ENCODE results near the gene PPP1R16B. TPM values are rescaled to one million over a fixed set of nuclear protein-coding genes. Genes with fewer than 3 reads are reported as not detected.
"Not testable (repeated sequence)": the region's sequence is repeated elsewhere in the genome, so short reads cannot be mapped to it uniquely, and the experiment has no call there.

PPP1R16B gene
- total RNA-seq, 2 experiments from 2014 or later: 78.8 to 84.0 TPM

DNA sequence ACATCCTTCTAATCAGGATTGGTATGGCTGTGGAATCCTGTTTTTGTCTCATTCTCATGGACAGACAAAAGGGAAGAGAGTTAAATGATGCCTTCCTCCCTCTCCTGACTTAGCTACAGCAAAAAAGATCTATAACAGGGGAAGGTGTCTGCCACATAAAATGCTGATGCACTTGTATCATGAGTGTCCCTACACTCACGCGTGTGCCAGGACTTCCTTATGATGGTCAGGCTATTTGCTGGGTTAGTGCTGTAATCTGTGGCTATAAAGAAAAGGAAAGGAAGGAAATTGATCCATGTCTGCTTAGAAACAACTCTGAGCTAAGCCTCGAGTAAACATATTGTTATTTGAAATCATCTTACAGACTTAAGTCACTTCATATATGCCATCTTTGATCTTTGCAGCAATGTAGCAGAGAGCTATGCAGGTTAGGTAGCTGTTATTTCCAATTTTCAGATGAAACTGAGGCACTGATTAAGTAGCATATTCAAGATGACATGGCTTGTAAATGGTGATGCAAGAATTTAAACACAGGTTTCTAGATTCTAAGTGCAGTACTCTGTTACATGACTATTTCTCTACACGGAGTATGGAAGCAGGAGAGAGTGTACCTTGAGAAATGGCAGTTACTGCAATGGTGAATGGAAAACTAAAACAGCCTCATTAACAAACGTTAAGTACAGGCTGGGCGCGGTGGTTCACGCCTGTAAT lies 148.3 kb downstream of the PPP1R16B start:
- H3K9me3 Mint-ChIP-seq (ENCODE audit: low read depth): no peaks in the 10 kb centered on the region
- ChIA-PET CTCF (interaction anchor here (0.6 to 0.7 kb wide), 2 partner anchors 94 to 109 kb away, joined by 3 to 5 read pairs; no protein-coding TSS in a partner anchor), POLR2A (interaction anchor here (0.7 kb wide), 1 partner anchor 9 kb away, joined by 3 read pairs; the partner anchor contains the start of gene DHX35)
- no peaks in the 10 kb centered on the region for H3K27me3 Mint-ChIP-seq
- intact Hi-C loops (cut with DNase I, micrococcal nuclease): no loop called here
- no peak overlapping the region for H3K27ac Mint-ChIP-seq
- H3K4me1 Mint-ChIP-seq: no peaks in the 10 kb centered on the region
- ATAC-seq: no peak
- no peak for DNase-seq
- peaks cover 24% of the 10 kb centered on the region for H3K36me3 Mint-ChIP-seq (ENCODE audit: low read depth)
- H3K4me3 Mint-ChIP-seq: no peak overlapping the region

DNA sequence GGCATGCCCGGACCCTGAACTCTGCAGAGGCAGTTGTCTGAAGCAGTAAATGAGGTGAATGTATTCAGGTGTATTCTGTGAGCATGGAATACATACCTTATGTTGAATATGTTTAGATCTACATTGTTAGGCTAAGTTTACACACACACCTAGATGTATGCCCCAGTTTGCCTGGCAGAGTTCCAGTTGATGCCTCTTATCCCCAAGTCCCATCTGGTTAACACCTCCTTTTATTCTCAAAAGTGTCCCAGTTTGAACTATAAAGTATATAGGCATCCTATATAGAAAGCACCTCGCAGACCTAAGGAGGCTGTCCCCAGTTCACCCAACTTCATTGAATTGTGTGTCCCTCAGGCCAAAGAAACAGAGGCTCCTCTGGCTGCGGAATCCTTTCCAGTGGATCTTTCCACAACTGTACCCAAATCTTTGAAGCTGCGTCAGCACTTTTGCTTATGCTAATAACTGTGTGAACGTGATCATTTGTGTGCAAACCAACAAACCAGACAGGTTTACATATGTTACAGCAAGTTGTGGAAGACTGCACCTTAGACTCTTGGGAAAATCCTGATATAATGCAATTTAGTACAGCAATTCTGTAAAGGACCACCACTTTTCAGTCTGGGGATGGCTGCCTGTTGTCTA lies 151.9 kb downstream of the PPP1R16B start:
- no peak for ATAC-seq
- Mint-ChIP-seq H3K4me3 (no peak overlapping the region), H3K36me3 (ENCODE audit: low read depth) (peaks cover 6% of the 10 kb centered on the region), H3K27me3 (no peaks in the 10 kb centered on the region), H3K27ac (no peak overlapping the region), H3K9me3 (ENCODE audit: low read depth) (no peaks in the 10 kb centered on the region), H3K4me1 (peaks cover 9% of the 10 kb centered on the region)
- intact Hi-C loops (cut with DNase I, micrococcal nuclease): no loop called here
- ChIA-PET POLR2A (no interaction called here), CTCF (interaction anchor here (0.6 to 1.8 kb wide), 3 partner anchors 9 to 92 kb away, joined by 3 to 6 read pairs (median 3); no protein-coding TSS in a partner anchor)
- no peak for DNase-seq

DNA sequence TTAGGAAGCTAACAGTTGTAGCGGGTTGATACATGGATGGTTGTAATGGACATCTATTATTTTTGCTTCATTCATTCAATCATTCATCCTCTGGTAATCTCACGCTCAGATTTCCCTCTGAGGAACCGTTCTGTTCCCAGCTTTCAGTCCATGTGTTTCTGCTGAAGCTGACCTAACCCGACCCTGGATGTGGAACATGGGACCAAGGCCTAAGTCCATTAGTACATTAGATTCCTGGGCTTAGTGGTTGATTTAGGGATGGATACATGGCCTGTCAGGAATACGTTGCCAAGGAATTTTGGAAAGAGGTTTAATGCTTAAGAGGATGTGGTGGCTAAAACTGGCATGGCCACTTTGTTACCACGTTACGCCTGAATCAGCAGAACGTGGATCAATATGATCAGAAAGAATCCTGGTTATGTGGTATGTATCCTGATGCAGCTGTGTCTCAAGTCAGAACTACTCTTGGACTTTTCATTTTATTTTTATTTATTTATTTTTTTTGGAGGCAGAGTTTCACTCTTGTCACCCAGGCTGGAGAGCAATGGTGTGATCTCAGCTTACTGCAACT lies 152.5 kb downstream of the PPP1R16B start:
- Mint-ChIP-seq H3K27ac (no peak overlapping the region), H3K27me3 (no peaks in the 10 kb centered on the region), H3K9me3 (ENCODE audit: low read depth) (no peaks in the 10 kb centered on the region), H3K4me3 (no peak overlapping the region), H3K4me1 (peaks cover 13% of the 10 kb centered on the region), H3K36me3 (ENCODE audit: low read depth) (peaks cover 5% of the 10 kb centered on the region)
- POLR2A ChIA-PET: no interaction called here
- ATAC-seq (no peak), DNase-seq (no peak)
- CTCF ChIA-PET: interaction anchor here (0.6 to 1.8 kb wide), 4 partner anchors 10 to 91 kb away, joined by 3 to 6 read pairs (median 3); partner anchors contain the start of gene FAM83D
- intact Hi-C loops (cut with DNase I, micrococcal nuclease): no loop called here

DNA sequence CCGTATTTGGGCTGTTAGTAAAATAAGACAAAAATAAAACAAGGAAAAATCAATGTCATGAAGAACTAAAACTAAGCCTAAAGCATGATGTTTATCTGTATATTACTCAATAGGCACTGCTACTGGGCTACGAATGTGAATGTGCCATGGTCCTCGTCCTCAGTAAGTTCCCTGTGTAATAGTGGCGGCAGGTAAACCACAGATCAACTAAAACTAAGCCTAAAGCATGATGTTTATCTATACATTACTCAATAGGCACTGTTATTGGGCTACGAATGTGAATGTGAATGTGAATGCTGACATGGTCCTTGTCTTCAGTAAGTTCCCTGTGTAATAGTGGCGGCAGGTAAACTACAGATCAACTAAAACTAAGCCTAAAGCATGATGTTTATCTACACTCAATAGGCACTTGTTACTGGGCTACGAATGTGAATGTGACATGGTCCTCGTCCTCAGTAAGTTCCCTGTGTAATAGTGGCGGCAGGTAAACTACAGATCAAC lies 154.7 kb downstream of the PPP1R16B start:
- peaks cover 29% of the 10 kb centered on the region for H3K4me1 Mint-ChIP-seq
- CTCF ChIA-PET: interaction anchor here (1.9 kb wide), 1 partner anchor 30 kb away, joined by 6 read pairs; no protein-coding TSS in a partner anchor
- H3K9me3 Mint-ChIP-seq (ENCODE audit: low read depth); H3K4me3 Mint-ChIP-seq; H3K36me3 Mint-ChIP-seq (ENCODE audit: low read depth); H3K27ac Mint-ChIP-seq; DNase-seq; ATAC-seq; H3K27me3 Mint-ChIP-seq: not testable (repeated sequence)
- intact Hi-C loops (cut with DNase I, micrococcal nuclease): loop anchor here (5.0 to 10.0 kb wide), 2 partner anchors 57 to 925 kb away; partner anchors contain the start of genes RPRD1B (in 1 of the 2) and TTI1 (in 1 of the 2)
- POLR2A ChIA-PET: interaction anchor here (0.5 to 1.4 kb wide), 2 partner anchors 117 to 1917 kb away, joined by 3 to 4 read pairs; no protein-coding TSS in a partner anchor

DNA sequence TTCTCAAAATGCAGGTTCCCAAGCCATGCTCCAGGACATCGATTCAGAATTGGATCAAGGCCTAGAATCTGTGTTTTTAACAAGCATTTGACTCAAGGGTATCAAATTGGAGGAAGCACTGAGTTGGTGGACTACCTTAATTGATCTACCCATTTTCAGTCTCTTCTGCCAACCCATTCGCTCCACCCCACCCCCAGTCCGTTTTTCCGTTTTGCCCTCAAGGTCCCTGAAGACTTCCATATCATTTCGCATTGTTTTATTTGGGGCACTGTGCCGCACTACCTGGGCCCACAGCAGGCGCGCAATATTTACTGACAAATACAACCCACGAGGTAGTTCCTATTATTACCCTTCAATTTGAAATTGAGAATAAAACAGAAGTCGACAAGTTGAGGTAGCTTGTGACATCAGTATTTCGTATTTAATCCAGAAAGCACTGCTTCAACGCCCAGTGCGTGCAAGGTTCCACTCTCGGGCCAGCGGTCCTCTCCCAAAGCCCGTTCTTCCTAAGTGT lies 156.1 kb downstream of the PPP1R16B start:
- Mint-ChIP-seq H3K4me3 (peak overlapping the region; percentile 94), H3K27me3 (no peaks in the 10 kb centered on the region), H3K36me3 (ENCODE audit: low read depth) (peaks cover 8% of the 10 kb centered on the region), H3K27ac (peak overlapping the region; percentile 95), H3K4me1 (peaks cover 29% of the 10 kb centered on the region), H3K9me3 (ENCODE audit: low read depth) (no peaks in the 10 kb centered on the region)
- peak; percentile 7 for ATAC-seq
- CTCF ChIA-PET: interaction anchor here (0.6 to 2.8 kb wide), 11 partner anchors 13 to 237 kb away, joined by 3 to 19 read pairs (median 3); partner anchors contain the start of genes ACTR5 and FAM83D
- intact Hi-C loops (cut with DNase I, micrococcal nuclease): loop anchor here (1.0 to 10.0 kb wide), 12 partner anchors 35 to 927 kb away; partner anchors contain the start of genes FAM83D (in 2 of the 2), ACTR5 (in 1 of the 2), RALGAPB (in 1 of the 2) and RPRD1B (in 1 of the 2)
- POLR2A ChIA-PET: interaction anchor here (0.9 to 2.0 kb wide), 4 partner anchors 25 to 119 kb away, joined by 3 to 17 read pairs (median 4); partner anchors contain the start of gene FAM83D
- DNase-seq: peak; percentile 52

DNA sequence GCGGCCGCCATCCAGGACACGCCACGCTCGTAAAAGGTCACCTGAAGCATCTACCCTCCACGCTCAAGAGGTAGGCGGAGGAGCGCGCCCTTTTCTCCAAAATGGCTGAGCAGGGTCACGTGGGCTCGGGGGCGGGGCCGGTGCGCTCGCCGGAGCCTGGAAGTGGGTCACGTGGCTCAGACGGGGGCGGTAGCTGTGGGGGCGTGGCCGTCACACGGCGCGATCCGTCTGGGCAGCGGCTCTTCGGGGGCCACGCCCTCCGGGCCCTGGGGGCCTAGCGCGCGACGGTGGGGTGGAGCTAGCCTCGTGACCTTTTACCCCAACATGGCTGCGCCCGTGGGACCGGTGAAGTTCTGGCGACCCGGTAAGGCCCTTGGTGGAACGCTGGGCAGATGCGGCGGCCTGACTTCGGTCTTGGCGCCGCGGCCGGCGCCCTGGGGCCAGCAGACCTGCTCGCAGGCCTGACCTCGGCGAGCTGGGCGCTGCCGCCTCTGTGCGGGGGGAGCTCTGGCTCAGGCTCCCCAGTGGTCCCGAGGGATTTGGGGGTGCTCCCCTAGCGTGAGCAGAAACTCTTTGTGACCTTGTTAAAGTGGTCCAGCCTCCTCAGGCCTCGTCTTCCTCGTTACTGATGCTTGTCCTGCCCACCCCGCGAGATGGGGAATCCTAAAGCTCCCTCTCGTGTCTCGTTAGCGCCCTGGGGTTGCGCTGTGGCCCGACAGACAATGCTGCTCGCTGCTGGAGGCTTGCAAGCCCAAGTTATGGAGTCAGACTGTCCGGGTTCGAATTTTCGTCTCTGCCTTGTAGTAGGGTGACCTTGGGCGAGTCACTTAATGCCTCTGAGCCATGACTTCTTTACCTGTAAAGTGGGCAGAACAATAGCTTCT lies 156.8 kb downstream of the PPP1R16B start, which contains the start of gene DHX35:
Gene DHX35, plus strand, starts transcription at position 301 of the 884 bp plus-strand sequence. Its CDS starts 24 bp downstream, at position 325.
- POLR2A ChIA-PET: interaction anchor here (0.6 to 2.0 kb wide), 8 partner anchors 9 to 484 kb away, joined by 3 to 17 read pairs (median 4); partner anchors contain the start of gene FAM83D
- Mint-ChIP-seq H3K9me3 (ENCODE audit: low read depth) (no peaks in the 10 kb centered on the region), H3K4me1 (peaks cover 29% of the 10 kb centered on the region), H3K4me3 (peak within 1 kb of the TSS; percentile 94), H3K27me3 (no peaks in the 10 kb centered on the region), H3K36me3 (ENCODE audit: low read depth) (peaks cover 8% of the 10 kb centered on the region), H3K27ac (peak within 1 kb of the TSS; percentile 95)
- DNase-seq (peak; percentile 99), ATAC-seq (peak; percentile 99)
- intact Hi-C loops (cut with DNase I, micrococcal nuclease): loop anchor here (1.0 to 10.0 kb wide), 12 partner anchors 35 to 927 kb away; partner anchors contain the start of genes FAM83D (in 2 of the 2), ACTR5 (in 1 of the 2), RALGAPB (in 1 of the 2) and RPRD1B (in 1 of the 2)
- CTCF ChIA-PET: interaction anchor here (0.6 to 2.8 kb wide), 14 partner anchors 14 to 237 kb away, joined by 3 to 19 read pairs (median 4); partner anchors contain the start of genes ACTR5 and FAM83D

DNA sequence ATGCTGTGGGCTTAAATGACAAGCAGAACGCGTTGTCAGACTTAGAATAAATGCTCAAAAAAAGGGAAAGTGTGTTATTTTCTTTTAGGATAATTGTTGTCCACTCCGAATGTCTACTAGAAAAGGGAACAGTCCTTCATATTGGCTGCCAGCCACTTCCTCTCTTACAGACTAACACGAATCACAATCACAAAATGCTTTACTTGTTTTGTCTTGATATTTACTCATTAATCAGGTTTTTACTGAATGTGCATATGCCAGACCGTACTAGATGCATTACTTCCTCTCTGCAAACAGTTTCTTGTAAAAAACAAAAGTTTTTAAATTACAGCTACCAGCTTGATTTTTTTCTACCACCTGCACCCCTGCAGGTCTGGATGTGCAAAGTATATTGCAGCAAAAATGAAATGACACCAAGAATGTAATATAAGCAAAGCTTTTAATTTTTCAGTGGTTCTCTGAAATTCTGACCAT lies 157.5 kb downstream of the PPP1R16B start:
- Mint-ChIP-seq H3K9me3 (ENCODE audit: low read depth) (no peaks in the 10 kb centered on the region), H3K4me3 (peak overlapping the region; percentile 94), H3K4me1 (peaks cover 29% of the 10 kb centered on the region), H3K27ac (peak overlapping the region; percentile 87), H3K27me3 (no peaks in the 10 kb centered on the region), H3K36me3 (ENCODE audit: low read depth) (peaks cover 9% of the 10 kb centered on the region)
- CTCF ChIA-PET: interaction anchor here (0.7 to 2.8 kb wide), 10 partner anchors 17 to 215 kb away, joined by 3 to 19 read pairs (median 4); partner anchors contain the start of genes ACTR5 and FAM83D
- DNase-seq: no peak
- no peak for ATAC-seq
- intact Hi-C loops (cut with DNase I, micrococcal nuclease): loop anchor here (1.0 to 10.0 kb wide), 12 partner anchors 34 to 928 kb away; partner anchors contain the start of genes FAM83D (in 2 of the 2), ACTR5 (in 1 of the 2), RALGAPB (in 1 of the 2) and RPRD1B (in 1 of the 2)
- POLR2A ChIA-PET: interaction anchor here (1.0 to 2.0 kb wide), 2 partner anchors 11 to 37 kb away, joined by 3 to 17 read pairs; partner anchors contain the start of gene FAM83D

DNA sequence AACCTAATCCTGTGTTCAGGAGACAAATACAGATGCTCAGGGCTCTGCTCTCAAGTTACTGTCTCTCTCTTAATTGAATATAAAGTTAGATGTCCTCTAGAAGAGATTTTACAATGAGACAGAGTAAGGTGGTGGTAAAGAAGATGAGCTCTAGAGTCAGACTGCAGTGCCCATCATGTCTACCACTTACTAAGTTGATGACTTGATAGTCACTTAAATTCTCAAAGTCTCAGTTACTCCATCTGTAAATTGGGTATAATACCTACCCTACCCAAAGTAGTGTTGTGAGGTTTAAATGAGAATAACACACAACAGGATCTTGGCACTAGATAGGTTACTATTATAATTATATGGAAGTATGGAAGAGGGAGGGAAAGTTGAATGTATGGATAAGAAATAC lies 158.2 kb downstream of the PPP1R16B start:
- Mint-ChIP-seq H3K27me3 (no peaks in the 10 kb centered on the region), H3K4me3 (no peak overlapping the region), H3K4me1 (peaks cover 29% of the 10 kb centered on the region), H3K36me3 (ENCODE audit: low read depth) (peaks cover 11% of the 10 kb centered on the region), H3K27ac (no peak overlapping the region), H3K9me3 (ENCODE audit: low read depth) (no peaks in the 10 kb centered on the region)
- intact Hi-C loops (cut with DNase I, micrococcal nuclease): loop anchor here (2.0 to 10.0 kb wide), 3 partner anchors 54 to 929 kb away; partner anchors contain the start of genes RPRD1B (in 1 of the 2) and TTI1 (in 1 of the 2)
- no peak for DNase-seq
- ChIA-PET CTCF (interaction anchor here (0.7 to 1.7 kb wide), 5 partner anchors 9 to 238 kb away, joined by 3 to 5 read pairs (median 3); partner anchors contain the start of gene FAM83D), POLR2A (no interaction called here)
- no peak for ATAC-seq

DNA sequence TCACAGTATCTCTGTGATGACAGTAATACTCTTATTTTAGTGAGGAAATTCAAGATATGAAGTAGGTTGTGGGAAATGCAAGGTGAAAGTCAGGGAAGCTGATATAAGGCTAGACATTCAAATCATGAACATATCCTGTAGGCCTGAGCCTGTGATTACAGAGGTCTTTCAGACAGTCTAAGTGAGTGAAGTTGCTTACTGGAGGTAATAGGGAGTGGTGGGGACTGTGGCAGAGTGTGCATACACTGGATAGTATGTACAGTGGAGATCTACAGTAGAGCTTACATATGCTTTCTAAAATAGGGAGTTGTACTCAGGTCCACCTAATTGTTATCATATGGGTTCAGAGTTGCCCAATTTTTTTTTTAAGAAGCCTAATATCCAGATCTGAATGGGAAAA lies 159.8 kb downstream of the PPP1R16B start:
- no peaks in the 10 kb centered on the region for H3K9me3 Mint-ChIP-seq (ENCODE audit: low read depth)
- ATAC-seq: no peak
- no peak overlapping the region for H3K27ac Mint-ChIP-seq
- H3K4me1 Mint-ChIP-seq: peaks cover 29% of the 10 kb centered on the region
- ChIA-PET POLR2A (no interaction called here), CTCF (interaction anchor here (1.2 to 1.5 kb wide), 2 partner anchors 34 to 84 kb away, joined by 3 to 4 read pairs; no protein-coding TSS in a partner anchor)
- no peak overlapping the region for H3K4me3 Mint-ChIP-seq
- H3K36me3 Mint-ChIP-seq (ENCODE audit: low read depth): peaks cover 14% of the 10 kb centered on the region
- intact Hi-C loops (cut with DNase I, micrococcal nuclease): loop anchor here in 1 of 2 experiments (10.0 kb wide), 1 partner anchor 930 kb away; the partner anchor contains the start of genes RPRD1B and TTI1
- no peaks in the 10 kb centered on the region for H3K27me3 Mint-ChIP-seq
- DNase-seq: no peak
